Measurements from ENCODE around the gene FOXA3. TPM values are rescaled to one million over a fixed set of nuclear protein-coding genes. Genes with fewer than 3 reads are reported as not detected.
A peak's percentile ranks its signal among the peaks of the same experiment; 100 is the strongest.
"Not testable (repeated sequence)": the region's sequence is repeated elsewhere in the genome, so short reads cannot be mapped to it uniquely, and the experiment has no call there.

The FOXA3 gene
- total RNA-seq, 1 donor from 2014 or later, result not detected

DNA sequence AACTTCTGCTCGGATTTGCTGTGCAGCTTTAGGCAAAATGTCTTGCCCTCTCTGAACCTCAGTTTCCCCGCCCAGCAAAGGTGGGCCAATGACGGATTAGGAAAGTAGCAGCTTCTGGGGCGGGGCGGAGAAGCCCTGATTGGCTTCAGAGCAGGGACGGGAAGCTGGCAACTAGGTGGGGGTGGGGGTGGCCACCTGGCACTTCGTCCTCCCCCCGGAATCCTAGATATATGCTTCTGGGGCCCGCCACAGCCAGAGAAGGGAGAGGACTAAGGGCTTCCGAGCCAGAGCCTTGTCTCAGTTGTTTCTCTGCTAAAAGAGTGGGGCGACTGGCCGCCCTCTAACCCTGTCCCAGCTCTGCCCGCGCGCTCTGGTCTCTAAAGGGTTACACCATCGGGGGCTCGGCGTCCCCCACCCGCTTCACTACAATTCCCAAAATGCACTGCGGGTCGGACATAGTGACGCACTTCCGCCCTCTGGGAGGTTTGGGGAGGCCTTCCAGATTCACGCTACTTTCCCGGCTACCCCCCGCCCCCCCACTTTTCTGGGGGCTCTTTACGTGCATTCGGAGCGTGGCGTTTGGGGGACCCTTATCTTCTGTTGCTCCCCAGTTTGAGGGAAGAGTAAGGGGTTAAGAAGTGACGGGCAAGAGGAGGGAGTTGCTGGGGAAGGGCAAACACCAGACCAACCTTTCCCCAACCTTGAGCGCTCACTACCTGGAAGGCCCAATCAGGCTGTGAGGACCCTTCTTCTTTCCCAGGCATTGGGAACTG is 22.5 kb downstream of the FOXA3 start:
- FAIRE-seq, result no peak
- peak; percentile 94 to 97 for DNase-seq (ENCODE audit: low spot score in 2 of 2)

DNA sequence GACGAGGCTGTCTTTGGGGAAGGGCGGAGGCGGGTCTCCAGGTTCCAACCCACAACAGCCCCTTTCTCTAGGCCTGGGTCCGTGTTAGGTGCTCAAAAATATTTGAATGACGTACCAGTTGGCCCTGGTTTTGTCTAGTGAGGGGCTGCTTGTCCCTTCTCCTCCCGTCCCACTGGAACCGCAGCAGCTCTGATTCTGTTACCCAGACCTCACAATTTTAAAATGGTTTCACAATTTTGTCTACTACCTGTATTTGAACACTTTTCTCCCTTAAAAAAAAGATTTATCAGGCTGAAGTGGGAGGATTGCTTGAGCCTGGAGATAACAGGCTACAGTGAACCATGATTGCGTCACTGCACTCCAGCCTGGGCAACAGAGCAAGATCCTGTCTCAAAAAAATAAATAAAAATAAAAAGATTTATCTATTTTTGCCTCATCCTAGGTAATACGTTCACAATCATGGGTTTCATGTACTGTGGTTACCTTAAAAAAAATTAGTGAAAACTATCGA is 23.1 kb downstream of the FOXA3 start:
- no peak for FAIRE-seq
- no peak for DNase-seq (ENCODE audit: low spot score in 2 of 2)

DNA sequence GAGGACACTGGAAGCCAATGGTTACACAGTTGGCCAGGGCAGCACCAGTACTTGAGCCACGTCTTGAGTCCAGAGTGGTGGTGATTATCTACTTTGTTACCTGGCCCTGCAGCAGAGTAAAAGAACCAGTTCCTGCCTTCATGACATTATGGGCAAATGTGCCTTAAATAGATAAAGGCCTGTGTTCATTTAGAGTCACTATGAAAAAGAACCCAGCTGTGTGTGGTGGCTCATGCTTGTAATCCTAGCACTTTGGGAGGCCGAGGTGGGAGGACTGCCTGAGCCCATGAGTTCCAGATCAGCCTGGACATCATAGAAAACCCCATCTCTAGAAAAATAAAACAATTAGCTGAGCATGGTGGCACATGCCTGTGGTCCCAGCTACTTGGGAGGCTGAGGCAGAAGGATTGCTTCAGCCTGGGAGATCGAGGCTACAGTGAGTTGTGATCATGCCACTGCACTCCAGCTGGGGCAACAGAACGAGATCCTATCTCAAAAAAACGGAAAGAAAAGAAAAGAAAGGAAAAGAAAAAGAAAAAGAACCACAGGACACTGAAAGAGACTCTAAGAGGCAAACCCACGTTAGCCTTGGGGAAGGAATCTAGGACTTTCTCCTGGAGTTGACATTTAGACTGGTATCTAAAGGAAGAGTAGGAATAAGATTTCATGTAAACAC is 25.2 kb downstream of the FOXA3 start:
- FAIRE-seq, result no peak
- no peak for DNase-seq (ENCODE audit: low spot score in 2 of 2)

DNA sequence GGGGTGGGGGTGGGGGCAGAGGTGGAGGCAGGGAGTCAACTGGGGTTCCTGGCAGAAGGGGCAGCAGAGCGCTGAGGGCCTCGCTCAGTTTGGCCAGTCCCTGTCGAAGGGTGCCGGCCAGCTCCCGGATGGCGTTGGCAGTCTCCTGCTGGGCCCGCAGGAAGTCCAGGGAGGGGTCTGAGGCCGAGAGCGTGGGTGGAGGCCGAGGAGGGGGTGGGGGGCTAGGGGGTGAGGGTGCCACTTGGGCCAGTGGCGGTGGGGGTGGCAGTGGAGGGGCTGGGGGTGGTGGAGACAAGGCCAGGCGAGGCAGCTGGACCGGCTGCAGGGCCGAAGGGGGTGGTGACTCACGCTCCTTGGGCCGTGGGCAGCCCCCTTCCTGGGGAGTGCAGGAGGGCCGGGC is 26.8 kb downstream of the FOXA3 start:
- FAIRE-seq, result no peak
- no peak for DNase-seq (ENCODE audit: low spot score in 2 of 2)

DNA sequence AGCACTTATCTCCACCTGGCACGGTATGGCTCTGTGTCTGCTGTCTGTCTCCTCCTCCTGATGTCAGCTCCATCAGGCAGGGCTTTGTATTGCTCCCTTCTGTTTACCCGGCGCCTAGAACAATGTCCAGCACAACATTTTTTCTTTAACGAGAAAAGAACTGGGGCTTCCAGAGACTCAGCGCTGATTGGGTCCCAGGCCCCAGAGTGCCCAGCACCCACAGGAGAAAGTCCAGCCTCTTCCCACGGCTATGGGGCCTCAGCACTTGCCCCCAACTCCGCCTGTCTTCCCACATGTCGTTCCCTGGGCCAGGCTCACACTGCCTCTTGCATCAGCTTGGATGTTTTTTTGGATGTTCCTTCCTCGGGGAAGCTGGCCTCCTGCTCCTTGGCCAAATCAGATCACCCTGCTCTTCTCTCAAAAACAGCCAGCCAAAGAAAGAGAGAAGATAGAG is 31.4 kb downstream of the FOXA3 start:
- no peak for FAIRE-seq

DNA sequence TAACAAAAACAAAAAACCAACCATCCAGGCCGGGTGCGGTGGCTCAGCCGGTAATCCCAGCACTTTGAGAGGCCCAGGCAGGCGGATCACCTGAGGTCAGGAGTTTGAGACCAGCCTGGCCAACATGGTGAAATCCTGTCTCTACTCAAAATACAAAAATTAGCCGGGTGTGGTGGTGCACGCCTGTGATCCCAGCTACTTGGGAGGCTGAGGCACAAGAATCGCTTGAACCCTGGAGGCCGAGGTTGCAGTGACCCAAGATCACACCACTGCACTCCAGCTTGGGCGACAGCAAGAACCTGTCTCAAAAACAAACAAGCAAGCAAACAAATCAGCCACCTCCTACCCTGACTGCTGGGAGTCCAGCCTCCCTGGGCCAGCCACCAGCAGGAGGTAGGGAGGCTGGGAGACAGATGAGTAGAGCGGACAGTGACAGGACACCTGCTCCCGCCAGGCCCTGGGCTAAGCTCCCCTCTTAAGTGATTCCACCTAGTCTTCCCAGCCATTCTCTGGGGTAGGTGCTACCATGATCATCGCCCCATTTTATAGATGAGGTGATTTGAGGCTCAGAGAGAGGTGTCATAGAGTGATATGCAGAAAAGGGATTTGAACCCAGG is 32.0 kb downstream of the FOXA3 start:
- FAIRE-seq; DNase-seq (ENCODE audit: low spot score in 2 of 2): not testable (repeated sequence)

More for the DNA sequence above, 31.4 kb downstream of the FOXA3 start:
- DNase-seq (ENCODE audit: low spot score in 2 of 2), result no peak

DNA sequence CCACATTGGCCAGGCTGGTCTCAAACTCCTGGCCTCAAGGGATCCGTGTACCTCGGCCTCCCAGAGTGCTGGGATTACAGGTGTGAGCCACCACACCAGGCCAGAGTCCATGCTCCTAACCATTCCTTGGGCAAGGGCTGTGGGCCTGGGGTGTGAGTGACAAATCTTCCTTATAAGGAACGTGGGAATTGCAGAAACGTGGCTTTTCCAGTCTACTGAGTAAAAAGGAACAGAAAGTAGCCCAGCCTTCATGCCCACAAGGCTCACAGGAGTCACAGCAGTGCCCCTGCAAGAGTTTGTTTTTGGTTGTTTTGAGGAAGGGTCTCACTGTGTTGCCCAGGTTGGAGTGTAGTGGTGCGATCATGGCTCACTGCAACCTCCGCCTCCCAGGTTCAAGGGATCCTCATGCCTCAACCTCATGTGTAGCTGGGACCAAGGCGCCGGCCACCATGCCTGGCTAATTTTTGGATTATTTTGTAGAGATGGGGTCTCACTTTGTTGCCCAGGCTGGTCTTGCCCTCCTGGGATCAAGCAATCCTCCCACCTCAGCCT is 33.2 kb downstream of the FOXA3 start:
- FAIRE-seq (no peak), DNase-seq (ENCODE audit: low spot score in 2 of 2) (no peak)

DNA sequence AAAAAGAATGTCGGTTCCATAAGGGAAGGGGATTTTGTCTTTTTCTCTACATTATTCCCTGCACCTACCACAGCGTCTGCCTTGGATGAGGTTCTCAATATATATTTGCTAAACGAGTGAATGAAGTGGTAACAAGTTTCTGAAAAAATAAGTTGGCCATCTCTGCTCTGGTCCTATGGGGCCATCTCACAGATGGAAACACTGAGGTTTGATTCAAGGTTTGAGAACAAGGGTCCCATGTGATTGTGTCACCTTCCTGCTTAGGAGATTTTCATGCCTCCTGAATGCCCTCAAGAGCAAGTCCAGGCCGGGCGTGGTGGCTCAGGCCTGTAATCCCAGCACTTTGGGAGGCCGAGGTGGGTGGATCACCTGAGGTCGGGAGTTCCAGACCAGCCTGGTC is 35.1 kb downstream of the FOXA3 start:
- FAIRE-seq (no peak), DNase-seq (ENCODE audit: low spot score in 2 of 2) (no peak)

DNA sequence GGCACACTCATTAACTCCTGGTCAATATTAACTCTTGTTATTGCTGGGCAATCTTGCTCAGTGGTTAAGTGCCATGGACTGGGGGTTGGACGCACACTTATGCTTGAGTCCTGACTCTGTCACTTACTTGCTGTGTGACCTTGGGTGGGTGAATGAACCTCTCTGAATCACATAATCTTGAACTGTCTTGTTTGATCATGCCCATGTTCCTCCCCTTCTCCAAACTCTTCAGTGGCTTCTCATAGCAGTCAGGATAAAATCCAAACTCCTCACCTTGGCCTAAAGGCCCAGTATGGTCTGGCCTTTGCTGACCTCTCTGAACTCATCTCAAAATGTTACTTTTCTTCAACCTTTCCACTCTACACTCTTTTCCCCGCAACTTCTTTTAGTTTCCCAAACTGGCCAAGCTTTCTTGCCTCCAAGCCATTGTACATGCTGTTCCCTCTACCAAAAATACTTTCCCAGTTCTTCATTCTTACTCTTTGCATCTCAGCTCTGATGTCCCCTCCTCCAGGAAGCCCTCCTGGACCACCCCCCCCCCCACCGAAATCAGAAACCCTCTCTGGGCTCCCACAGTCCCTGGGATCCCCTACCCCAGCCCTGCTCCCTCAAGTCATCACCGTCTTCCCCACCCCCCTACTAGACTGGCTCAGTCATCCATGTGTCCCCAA is 35.9 kb downstream of the FOXA3 start:
- DNase-seq (ENCODE audit: low spot score in 2 of 2) (no peak), FAIRE-seq (no peak)

DNA sequence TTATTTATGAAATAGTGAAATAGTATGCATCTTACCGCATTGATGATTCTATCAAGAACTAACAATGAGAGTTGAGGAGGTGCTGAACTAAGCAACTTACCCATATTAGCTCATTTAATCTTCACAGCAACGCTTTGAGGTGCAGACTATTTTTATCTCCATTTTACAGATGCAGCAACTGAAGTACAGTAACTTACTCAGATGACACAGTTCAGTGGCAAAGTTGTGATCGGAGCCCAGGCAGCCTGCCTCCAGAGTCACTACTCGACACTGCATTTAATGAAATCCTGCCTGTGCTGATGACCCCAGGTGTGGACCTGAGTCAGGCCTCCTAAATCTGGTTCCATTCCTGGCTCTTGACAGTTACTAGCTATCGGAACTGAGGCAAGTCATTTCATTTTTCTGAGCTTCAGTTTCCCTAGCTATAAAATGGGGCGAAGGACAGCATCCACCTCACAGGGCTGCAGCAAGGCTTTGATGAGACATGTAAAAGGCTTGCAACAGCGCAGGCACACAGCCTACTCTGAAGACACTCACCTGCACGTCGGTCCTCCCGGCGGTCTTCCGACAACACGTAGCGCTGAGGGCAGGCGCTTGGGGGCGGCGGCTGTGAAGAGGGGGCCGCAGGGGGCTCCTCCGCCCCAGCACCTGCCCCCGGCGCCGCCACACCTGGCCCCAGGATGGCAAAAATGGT is 36.8 kb downstream of the FOXA3 start:
- DNase-seq (ENCODE audit: low spot score in 2 of 2) (no peak), FAIRE-seq (no peak)

DNA sequence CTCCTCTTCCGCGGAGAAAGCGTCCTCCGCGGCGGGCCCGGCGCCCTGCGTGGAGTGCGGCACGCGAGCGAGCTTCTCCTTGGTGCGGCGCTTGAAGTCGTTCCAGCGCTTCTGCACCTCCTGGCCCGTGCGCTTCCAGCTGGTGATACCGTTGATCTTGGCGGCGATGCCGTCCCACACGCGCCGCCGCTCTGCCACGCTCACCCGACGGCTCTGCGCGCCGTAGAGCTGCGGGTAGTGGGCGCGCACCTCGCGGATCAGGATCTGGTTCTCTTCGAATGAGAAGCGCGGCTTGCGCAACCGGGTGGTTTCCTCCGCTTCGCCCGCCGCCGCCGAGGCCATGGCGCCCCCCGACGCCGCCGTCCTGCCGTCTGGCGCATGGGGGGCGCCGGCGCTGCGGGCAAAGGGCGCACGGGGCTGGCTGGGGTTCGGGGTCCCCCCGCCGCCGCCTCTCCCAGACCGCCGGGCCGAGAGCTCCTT is 37.3 kb downstream of the FOXA3 start:
- FAIRE-seq, result no peak
- peak in 1 of 2 donors; percentile 53 for DNase-seq (ENCODE audit: low spot score in 2 of 2)

DNA sequence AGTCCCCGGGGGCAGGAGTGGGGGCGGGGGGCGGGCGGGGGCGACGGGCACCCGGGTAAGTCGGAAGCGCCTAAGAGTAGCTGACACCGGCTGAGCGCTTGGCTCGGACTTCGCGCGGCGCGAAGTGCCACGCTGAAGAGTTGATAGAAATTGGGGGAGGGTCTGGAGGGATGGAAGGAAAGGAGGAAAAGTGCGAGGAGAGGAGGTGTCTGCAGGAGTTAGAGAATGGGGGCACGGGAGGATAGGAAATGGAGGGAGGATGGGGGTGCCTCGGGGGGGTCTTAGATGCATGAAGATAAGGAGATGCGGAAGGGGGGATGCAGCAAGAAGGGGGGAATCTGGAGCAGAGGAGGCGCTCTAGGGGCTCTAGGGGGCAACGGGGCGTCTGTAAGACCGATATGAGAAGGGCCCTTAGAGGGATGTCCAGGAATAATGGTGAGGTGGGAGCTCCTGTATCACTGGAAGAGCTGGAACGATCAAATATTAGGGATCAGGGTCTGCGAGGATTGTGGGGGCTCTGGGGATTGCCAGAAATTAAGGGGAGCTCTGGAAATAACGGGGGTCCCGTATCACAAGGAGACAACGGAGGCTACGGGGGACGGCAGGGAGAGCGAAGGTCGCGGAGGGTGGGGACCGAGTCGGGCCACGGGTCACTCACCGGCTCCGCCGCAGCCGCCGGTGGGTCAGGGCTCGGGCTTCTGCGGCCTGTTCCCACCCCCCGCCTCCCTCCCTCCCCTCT is 38.0 kb downstream of the FOXA3 start, which contains the start of gene MYPOP:
Gene MYPOP (minus strand): TSS at position 702 of the 739 bp plus-strand sequence. CDS start 840 bp downstream, outside the sequence.
- DNase-seq (ENCODE audit: low spot score in 2 of 2) (peak in 1 of 2 donors; percentile 69), FAIRE-seq (no peak)

DNA sequence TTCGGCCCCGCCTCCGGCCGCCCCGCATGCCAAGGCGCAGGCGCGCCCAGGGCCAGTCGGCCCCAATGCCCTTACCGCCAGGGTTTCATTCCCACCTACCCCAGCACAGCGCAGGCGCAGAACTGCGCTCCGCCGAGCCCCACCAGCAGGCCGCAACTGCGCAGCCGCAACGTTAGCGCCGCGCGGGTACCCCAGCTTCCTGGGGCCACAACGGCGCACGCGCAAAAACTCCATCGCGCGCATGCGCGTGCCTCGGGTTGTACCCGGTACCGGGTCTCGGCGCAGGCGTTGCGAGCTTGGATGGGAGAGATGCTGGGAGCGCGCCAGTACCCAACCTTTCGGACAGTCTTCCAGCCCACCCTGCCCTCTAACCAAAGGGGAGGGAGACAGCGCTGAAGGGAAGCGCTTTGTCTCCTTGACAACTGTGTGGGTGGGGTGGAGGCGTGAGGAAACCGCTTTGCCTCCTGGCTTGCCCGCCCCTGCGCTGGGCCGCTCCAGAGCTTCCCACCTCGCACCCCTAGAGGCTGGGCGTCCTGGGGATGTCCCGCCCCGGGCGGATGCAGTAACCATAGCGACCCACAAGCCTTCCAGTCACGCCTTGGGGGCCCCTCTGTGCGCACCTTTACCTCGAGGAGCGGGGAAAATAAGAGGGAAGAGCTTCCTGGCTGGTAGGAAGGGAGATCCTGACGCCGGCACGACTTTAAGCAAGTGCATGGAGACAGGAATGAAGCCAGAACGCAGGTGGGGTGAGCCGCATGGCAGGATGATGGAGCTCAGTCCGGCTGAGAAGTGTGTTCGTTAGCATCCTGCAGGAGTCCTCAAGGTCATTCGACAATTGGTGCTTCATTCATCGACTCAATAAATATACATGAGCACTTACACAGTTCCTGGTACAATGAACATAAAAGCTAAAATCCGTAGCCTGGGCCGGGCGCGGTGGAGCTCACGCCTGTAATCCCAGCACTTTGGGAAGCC is 38.8 kb downstream of the FOXA3 start:
- FAIRE-seq (no peak), DNase-seq (ENCODE audit: low spot score in 2 of 2) (peak; percentile 99)

DNA sequence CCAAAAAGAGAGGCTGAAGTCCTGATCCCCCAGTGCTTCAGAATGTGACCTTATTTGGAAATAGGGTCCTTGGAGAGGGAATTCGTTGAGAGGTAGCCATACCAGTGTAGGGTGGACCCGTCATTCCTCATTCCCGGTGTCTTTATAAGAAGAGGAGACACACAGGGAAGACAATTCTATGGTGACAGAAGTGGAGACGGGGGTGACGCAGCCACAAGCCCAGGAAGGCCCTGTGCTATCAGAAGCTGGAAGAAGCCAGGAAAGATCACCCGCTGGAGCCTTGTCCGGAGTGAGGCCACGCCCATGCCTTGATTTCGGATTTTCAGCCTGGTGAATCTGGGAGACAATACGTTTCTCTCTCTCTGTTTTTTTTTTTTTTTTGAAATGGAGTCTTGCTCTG is 40.9 kb downstream of the FOXA3 start:
- no peak for DNase-seq (ENCODE audit: low spot score in 2 of 2)
- no peak for FAIRE-seq

DNA sequence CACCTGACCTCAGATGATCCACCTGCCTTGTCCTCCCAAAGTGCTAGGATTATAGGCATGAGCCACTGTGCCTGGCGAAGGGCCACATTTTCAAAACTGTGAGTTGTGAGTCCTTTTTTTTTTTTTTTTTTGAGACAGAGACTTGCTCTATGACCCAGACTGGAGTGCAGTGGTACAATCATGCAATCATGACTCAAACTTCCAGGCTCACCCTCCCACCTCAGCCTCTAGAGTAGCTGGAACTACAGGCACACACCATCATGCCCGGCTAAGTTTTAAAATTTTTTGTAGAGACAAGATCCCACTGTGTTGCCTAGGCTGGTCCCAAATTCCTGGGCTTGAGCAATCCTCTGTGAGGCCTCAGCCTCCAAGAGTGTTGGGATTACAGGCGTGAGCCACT is 42.1 kb downstream of the FOXA3 start:
- DNase-seq (ENCODE audit: low spot score in 2 of 2), result no peak
- no peak for FAIRE-seq

DNA sequence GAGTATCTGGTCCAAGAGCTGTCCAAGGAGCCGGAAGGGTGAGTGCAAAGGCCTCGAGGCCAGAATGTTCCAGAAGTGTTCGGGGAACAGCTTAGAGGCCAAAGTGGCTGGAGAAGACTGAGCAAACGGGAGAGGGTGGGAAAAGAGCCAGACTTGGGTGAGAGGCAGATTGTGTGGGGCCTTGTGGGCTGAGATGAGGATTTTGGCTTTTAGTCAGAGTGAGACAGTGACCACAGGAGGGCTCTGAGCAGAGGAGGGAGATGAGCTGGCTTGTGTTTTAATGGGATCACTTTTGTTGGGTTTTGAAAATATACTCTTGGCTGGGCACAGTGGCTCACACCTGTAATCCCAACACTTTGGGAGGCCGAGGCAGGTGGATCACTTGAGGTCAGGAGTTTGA is 44.8 kb downstream of the FOXA3 start:
- no peak for DNase-seq (ENCODE audit: low spot score in 2 of 2)

DNA sequence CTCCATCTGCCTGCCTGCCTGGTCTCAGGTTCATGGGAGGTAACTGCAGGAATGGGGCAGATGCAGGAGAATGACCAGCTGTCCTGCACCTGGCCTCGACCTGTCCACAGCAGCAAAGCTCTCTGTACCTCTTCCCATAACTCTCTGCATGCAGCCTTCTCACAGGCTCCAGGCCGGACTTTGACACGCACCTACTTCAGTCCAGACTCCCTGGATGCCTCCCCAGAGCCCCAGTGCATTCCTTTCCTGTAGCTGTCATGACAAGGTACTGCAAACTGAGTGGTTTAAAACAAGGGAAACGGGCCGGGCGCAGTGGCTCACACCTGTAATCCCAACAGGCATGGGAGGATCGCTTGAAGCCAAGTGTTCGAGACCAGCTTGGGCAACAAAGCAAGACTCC is 47.2 kb downstream of the FOXA3 start:
- DNase-seq (ENCODE audit: low spot score in 2 of 2), result no peak
- FAIRE-seq, result no peak

More for the DNA sequence above, 44.8 kb downstream of the FOXA3 start:
- no peak for FAIRE-seq

Data from frontal cortex (tissue), 4 donors.